ENCODE data around the gene CTNNAL1. TPM values are rescaled to one million over a fixed set of nuclear protein-coding genes. Genes with fewer than 3 reads are reported as not detected.

The CTNNAL1 gene
- total and polyA plus RNA-seq, 2 of the 8 experiments (the other 6 are each of a cell fraction or from before 2014, with no cell fraction given) = 23.2 to 66.1 TPM

- no peak for TF ChIP-seq ATF2 (IDR thresholded peaks at IDR 0.05; ENCODE audit: low read length)
- no peak for TF ChIP-seq POU5F1 (IDR thresholded peaks at IDR 0.05; ENCODE audit: low read depth, low read length)
- no peak for TF ChIP-seq GABPA (IDR thresholded peaks at IDR 0.05; ENCODE audit: borderline replicate concordance, insufficient read depth, low read length)
- no peak for TF ChIP-seq SP4 (IDR thresholded peaks at IDR 0.05; ENCODE audit: low read length)
These were observed 53.0 kb downstream of the CTNNAL1 start (continued) for GRCh38 chr9:108960331-108960730.
